Measurements from ENCODE around the gene MYH9.

Gene MYH9

DNA sequence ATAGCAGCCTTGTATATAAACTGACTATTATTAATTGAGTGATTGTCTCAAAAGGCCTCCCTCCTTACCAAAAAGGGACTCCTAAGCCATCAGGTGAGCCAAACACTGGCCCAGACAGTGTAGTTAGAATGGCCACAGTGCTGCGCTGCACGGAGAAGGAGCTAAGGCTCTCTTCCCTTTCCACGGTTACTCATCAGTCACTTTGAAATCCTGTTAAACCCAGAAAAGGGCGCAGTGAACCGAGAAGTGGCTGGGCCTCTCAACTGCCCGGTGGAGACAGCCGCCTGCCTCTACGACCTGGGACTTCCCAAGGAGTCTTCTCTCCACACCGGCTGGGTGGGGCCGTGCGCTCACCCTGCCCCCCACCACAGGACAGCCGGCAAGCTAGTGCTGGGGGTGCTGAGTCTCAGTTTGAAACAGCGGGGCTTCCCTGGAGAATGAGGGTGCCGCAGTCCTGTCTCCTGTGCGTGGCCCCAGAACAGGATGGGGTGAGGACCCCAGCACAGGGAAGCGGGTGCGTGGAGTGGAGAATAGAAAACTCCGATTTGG, 1.3 kb downstream of the MYH9 start:
- DNase-seq (ENCODE audit: low spot score), result peak; percentile 55

- peak; percentile 59 for DNase-seq (ENCODE audit: low spot score)
Observed at GRCh38 chr22:36385491-36386350, 2.0 kb downstream of the MYH9 start.

DNA sequence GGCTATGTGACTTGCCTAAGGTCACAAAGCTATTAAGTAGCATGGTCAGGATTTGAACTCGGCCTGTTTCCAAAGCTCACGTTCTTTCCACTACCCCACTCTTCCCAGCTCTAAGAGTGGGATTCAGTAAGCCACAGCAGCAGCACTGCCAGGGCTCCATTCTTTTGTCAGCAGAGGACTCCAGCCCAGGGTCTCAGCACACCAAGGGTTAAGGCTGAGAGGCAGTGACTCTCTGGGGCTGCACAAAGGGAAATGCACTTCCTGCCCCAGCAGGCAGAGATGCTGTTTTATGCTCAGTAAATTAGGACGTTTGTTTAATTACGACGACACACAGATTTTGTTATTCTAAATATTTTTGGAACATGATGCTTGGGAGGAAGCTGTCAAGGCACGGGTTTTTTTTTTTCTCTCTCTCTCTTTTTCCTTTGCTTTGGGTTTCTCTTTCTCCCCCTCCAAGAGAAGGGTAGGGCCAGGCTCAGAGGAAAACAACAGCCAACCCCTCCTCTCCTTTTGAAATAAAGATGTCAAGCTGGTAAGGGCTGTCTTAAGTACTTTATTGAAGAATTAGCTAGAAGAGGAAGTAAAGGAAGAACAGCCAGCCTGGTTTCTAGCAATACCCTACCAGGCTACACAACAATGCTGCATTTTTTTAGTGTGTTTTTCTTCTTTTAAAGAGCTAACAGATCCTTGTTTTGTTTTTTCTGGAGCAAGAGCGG, 2.8 kb downstream of the MYH9 start:
- no peak for DNase-seq (ENCODE audit: low spot score)

DNA sequence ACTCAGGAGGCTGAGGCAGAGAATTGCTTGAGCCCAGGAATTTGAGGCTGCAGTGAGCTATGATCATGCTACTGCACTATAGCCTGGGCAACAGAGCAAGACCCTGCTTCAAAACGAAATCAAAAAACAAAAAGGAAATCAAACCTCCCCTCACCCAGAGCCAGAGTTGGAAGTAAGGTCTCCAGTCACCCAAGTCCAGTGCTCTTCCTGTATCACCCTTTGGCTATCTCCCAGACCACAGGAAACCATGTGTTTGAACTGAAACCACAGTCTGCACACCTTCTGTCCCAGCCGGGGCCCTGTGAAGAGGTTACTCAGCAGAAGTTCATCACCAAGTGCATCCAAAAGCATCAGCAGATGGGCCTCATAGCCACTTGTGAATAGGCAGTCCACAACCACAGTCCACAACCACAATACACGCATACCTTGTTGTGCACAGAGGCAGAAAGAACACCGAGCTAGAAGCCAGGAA, 4.6 kb downstream of the MYH9 start:
- DNase-seq (ENCODE audit: low spot score), result no peak

- DNase-seq (ENCODE audit: low spot score), result no peak
Observed at GRCh38 chr22:36381513-36382128, 6.1 kb downstream of the MYH9 start.

DNA sequence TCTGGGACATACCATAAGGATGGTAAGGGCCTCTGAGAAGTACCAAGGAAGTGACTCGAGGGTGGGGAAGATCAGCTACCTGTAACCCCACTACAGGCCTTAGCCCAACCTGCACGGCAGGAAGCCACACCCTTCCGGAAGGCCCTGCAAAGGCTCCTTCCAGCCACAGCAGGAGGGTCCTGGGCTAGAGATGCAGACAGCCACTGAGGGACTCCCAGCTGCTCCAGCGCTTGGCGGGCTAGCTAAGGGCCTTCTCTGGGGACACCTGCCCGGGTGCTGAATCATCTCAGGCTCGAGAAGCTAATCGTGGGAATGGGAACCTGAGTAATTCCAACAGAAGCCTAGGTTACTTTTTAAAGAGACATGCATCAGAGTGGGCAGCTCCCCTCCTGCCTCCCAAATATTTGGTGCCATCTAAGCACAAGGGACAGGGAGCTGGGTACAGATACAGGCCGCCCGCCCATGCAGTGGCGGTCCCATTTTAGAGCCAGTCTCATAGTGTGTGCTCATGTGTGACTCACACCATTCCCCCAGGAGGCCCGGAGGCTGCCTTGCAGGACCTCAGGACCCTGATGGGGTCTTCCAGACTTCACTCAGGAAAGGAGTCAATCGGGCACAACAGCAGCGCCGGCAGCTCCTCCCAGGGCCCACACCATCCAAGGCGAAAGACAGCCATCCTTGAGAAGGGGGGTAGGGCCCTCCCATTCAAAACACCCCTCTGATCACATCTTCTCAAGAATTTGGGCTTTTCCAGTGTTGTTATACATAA, 8.0 kb downstream of the MYH9 start:
- DNase-seq (ENCODE audit: low spot score), result no peak

DNA sequence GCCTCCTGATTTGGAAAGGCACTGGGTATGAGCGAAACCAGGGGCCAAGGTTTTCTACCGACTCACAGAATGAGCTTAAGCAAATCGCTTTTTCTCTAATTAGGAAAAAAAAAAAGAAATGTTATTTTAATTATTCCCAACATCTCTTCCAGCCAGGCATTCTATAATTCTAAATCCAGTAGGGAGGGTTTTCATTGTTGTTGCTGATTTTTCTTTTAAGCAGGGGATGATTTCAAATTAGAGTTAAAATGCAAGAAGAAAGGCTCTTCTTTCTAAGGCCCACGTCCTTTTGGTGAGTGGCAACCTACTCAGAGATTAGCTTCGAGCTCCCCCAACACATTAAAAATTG, 8.9 kb downstream of the MYH9 start:
- no peak for DNase-seq (ENCODE audit: low spot score)

DNA sequence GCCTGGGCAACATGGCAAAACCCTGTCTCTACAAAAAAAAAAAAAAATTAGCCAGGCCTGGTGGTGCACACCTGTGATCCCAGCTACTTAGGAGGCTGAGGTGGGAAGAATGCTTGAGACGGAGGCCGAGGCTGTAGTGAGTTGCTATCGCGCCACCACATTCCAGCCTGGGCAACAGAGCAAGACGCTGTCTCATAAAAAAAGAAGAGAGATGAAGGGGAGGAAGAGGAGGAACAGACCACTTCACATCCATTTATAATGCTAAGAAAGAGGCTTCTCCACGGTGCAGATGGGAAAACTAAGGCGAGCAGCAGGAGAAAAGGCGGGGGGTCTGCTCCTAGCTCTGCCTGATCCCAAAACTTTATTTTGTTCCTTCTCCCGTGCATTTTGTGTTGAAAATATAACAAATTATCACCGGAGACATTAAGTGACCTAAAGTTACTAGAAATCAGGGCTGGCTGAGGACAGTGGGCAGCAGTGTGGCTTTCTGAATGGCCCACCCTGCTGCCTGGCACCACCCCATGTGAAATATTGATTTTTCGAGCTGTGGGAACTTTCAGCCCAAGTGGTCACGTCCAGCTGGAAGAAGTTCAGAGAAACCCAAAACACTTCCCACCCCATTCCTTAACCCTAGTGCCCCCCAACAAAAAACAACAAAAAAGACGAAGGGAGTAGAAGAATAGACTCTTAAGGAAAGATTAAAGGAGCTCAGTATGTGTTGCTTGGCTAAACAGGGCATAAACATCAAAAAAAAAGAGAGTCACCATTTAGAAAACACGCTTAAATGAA, 9.5 kb downstream of the MYH9 start:
- no peak for DNase-seq (ENCODE audit: low spot score)

- DNase-seq (ENCODE audit: low spot score), result no peak
Observed at GRCh38 chr22:36377022-36377631, 10.6 kb downstream of the MYH9 start.

GRCh38 chr22:36376265-36376664, 11.5 kb downstream of the MYH9 start:
- DNase-seq (ENCODE audit: low spot score), result no peak

- no peak for DNase-seq (ENCODE audit: low spot score)
Observed at GRCh38 chr22:36375071-36375980, 12.4 kb downstream of the MYH9 start.

DNA sequence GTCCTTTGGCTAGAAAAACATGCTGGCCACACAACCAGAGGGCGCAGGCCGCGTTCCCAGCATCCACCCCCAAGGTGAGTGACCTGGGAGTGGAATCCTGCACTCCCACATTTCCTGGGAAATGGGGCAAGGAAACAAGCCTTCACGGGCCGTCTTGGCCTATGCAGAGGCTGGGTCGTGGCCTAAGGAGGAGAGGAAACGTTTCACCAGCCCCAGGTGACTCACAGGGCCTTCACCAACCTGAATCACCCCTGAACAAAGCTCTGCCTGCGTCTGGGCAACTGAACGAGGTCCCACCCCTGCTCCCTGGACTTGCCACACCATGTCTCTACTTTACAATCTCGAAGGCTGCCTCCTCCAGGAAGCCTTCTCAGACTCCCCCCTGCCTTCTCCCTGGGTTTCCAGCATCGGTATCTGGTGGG, 13.2 kb downstream of the MYH9 start:
- DNase-seq (ENCODE audit: low spot score), result no peak

DNA sequence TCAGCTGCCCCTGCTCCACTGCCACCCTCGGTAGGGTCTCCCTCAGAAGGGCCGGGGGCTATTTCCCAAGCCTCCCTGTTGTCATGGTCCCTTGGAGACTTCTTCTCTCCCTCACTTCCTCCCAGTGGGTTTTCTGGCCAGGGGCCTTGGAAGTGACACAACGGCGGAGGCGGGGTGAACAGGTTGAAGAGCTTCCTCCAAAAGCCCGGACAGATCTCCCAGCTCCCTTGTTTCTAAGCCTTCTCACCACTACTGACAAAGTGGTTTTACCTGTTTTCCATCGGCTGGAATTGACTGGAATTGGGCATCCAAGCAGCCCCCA, 14.5 kb downstream of the MYH9 start:
- no peak for DNase-seq (ENCODE audit: low spot score)

- DNase-seq (ENCODE audit: low spot score), result no peak
Observed at GRCh38 chr22:36371920-36372319, 15.8 kb downstream of the MYH9 start.

DNA sequence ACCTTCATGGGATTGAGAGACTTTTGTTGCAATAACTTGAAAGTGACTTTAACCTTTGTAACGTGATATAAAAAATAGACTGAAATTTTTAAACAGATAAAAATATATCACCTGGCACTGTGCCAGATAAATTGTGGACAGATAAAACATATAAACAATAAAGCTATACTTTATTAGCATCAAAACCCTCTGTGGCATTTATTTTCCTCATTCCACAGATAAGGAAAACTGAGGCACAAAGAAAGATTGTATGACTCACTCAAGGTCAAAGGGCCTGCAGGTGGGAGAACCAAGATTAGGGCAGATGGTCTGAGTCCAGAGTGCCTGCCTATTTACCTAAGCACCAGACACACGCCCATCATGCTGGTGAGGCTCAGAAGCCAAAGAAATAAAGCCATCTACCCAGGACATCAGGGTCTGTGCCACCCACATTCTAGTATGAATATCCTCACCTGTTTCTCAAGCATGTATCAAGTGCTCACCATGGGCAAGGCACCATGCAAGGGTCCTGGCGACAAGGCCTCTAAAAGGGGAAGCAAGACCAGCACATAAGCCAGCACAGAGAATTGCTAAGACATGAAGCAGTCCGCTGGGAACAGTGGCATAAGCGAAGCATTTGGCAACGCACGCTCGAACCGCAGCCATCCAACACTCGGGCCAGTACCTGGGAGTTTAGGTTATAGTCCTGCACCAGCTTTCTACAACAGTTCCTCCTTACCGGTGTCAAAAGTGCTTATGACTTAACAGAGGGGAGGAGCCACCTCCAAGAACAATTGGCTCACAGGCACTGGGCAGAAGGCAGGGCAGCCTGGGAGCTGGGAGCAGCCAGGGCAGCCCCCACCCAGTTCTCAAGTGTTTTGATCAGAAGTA, 17.6 kb downstream of the MYH9 start:
- DNase-seq (ENCODE audit: low spot score), result peak; percentile 86

GRCh38 chr22:36369004-36369921, 18.5 kb downstream of the MYH9 start:
- peak; percentile 55 for DNase-seq (ENCODE audit: low spot score)

DNA sequence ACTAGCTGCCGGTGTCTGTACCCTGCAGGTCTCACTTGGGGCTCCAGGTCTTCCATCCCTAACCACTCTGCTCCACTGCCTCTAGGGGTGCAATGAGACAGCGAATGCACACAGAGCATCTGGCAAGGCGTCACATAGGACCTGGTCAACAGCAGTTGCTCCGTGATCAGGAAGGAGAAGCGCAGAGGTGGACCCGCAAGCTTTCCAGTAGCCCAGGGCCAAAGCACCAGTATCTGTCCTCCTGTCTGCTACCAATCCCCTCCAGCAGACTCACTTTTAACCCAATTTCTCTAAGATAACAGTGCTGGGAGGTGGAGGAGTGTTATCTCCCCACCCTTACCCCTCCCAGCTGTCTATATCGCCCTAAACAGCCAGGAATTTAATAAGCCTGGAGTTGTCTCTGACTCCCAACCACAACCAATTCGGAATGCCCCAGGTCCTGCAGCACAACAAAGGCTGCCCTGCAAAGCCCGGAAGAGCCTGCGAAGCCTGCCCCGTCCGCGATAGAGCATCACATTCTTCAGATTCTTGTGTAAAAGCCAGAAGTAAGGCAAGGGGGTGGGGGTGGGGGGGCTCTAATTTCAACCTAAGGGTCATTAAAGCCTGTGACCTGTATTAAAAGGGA, 19.3 kb downstream of the MYH9 start:
- no peak for DNase-seq (ENCODE audit: low spot score)
